HAP-1 (cell line): ENCODE data around the gene UGT1A8.
"Not testable (repeated sequence)": the region's sequence is repeated elsewhere in the genome, so short reads cannot be mapped to it uniquely, and the experiment has no call there.

Experiments
- DNase-seq, 2 experiments: peaks; one replicate each; pipeline ENCODE4 v3.0.0-alpha.2; 2016 to 2020; ENCODE audit warnings: low spot score in 2 of 2
- H3K27me3 ChIP-seq: fragments of 250-450 bp; sonication (Bioruptor Pico); 2 replicates; pipeline ENCODE4 v1.5.1; 2020; ENCODE audit warnings: low read depth, mild to moderate bottlenecking, moderate library complexity
- H3K36me3 ChIP-seq: fragments of 250-450 bp; sonication (Bioruptor Pico); replicated peaks from 2 replicates; pipeline ENCODE4 v1.5.1; 2020; ENCODE audit warnings: mild to moderate bottlenecking
- H3K4me1 ChIP-seq: fragments of 250-450 bp; sonication (Bioruptor Pico); 2 replicates; pipeline ENCODE4 v1.5.1; 2020; ENCODE audit warnings: mild to moderate bottlenecking
- H3K4me3 ChIP-seq: fragments of 250-450 bp; sonication (Bioruptor Pico); 2 replicates; pipeline ENCODE4 v1.5.1; 2020; ENCODE audit warnings: mild to moderate bottlenecking, moderate library complexity
- H3K9me3 ChIP-seq: fragments of 250-450 bp; sonication (Bioruptor Pico); 2 replicates; pipeline ENCODE4 v1.5.1; 2020; ENCODE audit warnings: mild to moderate bottlenecking, moderate library complexity
- in situ Hi-C: fragments of 300-500 bp; cut with MboI; formaldehyde crosslinking; loops from 3 replicates; pipeline ENCODE4 v1.14.3; 2020; ENCODE audit warnings: low sequenced_read_pairs, inconsistent platforms, mixed read lengths

UGT1A8 gene

DNA sequence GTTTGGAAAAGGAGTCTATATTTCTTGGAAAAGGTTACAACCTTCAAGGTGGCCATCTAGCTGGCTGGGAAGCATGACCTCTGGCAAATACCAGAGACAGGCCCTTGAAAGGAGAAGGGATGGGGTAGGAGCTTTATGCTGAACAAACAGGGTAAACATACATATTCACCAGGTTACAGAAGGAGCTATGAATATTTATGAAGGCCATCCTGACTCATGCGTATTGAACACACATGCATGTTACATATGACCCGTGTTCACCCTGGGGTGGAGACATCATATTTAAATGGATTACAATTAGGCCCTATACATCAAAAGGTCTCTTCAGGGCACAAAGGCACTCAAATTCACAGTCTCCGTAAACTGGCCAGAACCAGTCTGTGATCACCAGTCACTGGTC is 38.5 kb downstream of the UGT1A8 start:
- H3K4me1 ChIP-seq, H3K4me3 ChIP-seq, H3K9me3 ChIP-seq, H3K36me3 ChIP-seq, in situ Hi-C loops, H3K27me3 ChIP-seq, DNase-seq: not testable (repeated sequence)

DNA sequence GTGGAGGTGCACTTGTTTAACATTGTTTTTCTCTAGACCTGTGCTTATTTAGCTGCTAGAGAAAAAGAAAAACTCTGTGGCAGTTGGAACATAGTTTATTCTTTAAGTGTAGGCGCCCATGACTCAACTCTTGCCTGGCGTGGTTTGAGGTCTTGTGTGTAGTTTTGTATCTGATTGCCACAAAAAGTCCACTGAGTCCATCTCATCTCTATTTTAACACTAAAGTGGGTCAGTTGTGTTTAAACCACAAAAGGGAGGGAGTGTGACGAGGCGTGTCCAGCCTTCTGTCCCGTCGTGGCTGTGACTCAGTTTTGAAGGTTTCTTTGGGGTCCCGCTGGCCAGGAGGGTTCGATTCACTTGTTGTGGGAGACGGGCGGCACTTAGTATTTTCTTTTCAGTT is 39.0 kb downstream of the UGT1A8 start:
- H3K4me3 ChIP-seq = no peak overlapping the region
- in situ Hi-C loops = no loop called here
- H3K4me1 ChIP-seq = peaks cover 7% of the 10 kb centered on the region; the same call in 1 of the 2 replicates
- no peaks in the 10 kb centered on the region for H3K36me3 ChIP-seq
- no peak for DNase-seq
- no peaks in the 10 kb centered on the region for H3K9me3 ChIP-seq
- H3K27me3 ChIP-seq = no peaks in the 10 kb centered on the region

DNA sequence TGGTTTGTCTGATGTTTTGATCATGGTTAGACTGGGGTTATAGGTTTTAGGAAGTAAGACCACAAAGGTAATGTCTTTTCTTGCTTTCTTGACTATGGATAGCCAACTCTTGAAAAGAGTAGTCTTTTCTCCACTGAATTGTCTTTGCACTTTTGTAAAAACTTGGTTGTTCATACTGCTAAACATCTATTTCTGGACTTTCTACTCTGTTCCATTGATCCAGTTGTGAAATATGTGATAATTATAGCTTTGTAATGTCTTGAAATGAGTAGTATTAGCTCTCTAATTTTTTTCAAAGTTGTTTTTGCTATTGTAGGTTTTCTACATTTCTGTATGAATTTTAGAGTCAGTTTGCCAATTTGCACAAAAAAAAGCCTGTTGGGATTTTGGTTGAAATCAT is 41.2 kb downstream of the UGT1A8 start:
- DNase-seq = no peak
- Histone ChIP-seq H3K27me3 (no peaks in the 10 kb centered on the region), H3K4me1 (peaks cover 7% of the 10 kb centered on the region; the same call in 1 of the 2 replicates), H3K9me3 (0 out of 2 replicates have a peak, but pooled peaks cover 2% of the 10 kb centered on the region), H3K4me3 (no peak overlapping the region), H3K36me3 (no peaks in the 10 kb centered on the region)
- in situ Hi-C loops = no loop called here

DNA sequence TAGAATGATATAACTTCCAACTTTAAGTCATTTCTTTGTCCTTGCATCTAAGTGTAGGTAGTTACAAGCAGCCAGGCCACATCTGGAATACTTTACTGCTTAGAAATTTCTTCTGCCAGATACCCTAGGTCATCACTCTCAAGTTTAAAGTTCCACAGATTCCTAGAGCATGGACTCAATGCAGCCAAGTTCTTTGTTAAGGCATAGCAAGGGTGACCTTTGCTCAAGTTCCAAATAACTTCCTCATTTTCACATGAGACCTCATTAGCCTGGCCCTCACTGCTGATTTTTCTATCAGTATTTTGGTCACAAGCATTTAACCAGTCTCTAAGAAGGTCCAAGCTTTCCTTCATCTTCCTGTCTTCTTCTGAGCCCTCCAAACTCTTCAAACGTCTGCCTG is 46.5 kb downstream of the UGT1A8 start:
- Histone ChIP-seq H3K27me3 (no peaks in the 10 kb centered on the region), H3K4me1 (peaks cover 7% of the 10 kb centered on the region; the same call in 1 of the 2 replicates), H3K4me3 (no peak overlapping the region), H3K9me3 (0 out of 2 replicates have a peak, but pooled peaks cover 2% of the 10 kb centered on the region), H3K36me3 (no peaks in the 10 kb centered on the region)
- no peak for DNase-seq
- in situ Hi-C loops = no loop called here

DNA sequence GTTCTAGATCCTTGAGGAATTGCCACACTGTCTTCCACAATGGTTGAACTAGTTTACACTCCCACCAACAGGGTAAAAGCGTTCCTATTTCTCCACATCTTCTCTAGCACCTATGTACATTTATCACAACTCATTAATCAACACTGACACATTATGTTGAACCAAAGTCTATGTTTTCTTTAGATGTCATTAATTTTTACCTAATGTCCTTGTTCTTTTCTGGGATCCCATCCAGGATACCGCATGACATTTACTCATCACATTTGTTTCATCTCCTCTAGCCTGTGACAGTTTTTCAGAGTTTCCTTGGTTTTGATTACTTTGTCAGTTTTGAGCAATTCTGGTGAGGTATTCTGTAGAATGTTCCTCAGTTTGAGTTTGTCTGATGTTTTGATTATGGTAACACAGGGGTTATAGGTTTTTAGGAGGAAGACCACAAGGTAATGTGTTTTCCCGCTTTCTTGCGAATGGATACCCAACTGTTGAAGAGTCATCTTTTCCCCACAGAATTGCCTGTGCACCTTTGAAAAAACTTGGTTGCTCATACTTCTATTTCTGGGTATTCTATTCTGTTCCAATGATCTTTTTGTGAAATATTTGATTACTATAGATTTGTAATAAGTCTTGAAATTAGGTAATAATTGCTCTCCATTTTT is 51.3 kb downstream of the UGT1A8 start:
- Histone ChIP-seq H3K9me3 (no peaks in the 10 kb centered on the region), H3K4me1 (no peaks in the 10 kb centered on the region), H3K36me3 (no peaks in the 10 kb centered on the region), H3K27me3 (no peaks in the 10 kb centered on the region), H3K4me3 (no peak overlapping the region)
- in situ Hi-C loops = no loop called here
- DNase-seq = no peak

DNA sequence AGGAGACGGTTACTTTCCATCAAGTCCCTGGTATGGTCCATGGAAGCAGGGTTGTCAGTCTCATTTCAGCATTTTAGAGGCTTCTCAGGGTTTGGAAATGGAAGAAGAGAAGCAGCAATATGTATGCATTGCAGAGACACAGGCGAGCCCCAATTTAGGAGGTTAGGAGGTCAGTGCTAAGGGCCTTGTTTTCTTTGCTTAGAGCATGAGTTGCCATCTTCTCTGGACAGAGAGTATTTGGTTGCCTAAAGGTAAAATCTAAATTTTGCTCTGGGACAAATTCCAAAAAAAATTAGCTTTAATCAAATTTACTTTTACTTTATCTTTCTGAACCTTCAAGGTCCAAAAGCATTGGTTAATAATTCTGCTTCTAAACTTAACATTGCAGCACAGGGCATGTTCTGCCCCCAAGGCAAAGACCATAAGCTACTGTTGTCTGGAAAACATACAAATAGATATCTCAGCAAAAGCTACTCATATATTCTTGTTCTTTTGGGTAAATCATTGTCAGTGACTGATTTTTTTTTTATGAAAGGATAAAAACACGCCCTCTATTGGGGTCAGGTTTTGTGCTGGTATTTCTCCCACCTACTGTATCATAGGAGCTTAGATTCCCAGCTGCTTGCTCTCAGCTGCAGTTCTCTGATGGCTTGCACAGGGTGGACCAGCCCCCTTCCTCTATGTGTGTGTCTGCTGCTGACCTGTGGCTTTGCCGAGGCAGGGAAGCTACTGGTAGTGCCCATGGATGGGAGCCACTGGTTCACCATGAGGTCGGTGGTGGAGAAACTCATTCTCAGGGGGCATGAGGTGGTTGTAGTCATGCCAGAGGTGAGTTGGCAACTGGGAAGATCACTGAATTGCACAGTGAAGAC is 54.1 kb downstream of the UGT1A8 start, which contains the start of gene UGT1A9:
UGT1A9 (plus strand) TSS at position 609 of the 872 bp plus-strand sequence; CDS start at position 646, 37 bp downstream.
- DNase-seq = no peak

DNA sequence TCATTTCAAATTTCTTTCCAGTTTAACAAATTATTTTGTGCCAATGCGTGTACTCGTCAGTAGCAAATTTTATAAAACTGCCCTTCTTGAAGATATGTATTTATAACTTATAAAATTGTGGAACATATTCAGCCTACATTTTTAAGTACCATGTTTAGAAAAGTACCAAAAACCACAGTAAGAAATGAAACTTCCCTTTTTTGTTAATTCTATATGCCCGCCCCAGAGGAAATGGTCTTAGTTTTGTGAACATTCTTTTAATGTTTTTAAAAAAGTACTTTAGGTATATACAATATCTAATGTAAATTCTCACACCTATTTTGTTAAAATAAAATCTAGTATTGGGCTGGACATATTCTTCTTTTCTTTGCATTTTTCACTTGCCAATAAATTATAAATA is 55.5 kb downstream of the UGT1A8 start:
- DNase-seq = no peak
- no peak overlapping the region for H3K4me3 ChIP-seq
- in situ Hi-C loops = no loop called here
- no peaks in the 10 kb centered on the region for H3K9me3 ChIP-seq
- H3K27me3 ChIP-seq = no peaks in the 10 kb centered on the region
- no peaks in the 10 kb centered on the region for H3K36me3 ChIP-seq
- no peaks in the 10 kb centered on the region for H3K4me1 ChIP-seq

More for the DNA sequence above, 54.1 kb downstream of the UGT1A8 start, which contains the start of gene UGT1A9:
- in situ Hi-C loops = no loop called here
- no peak within 1 kb of the TSS for H3K4me3 ChIP-seq
- no peaks in the 10 kb centered on the region for H3K27me3 ChIP-seq
- no peaks in the 10 kb centered on the region for H3K4me1 ChIP-seq
- no peaks in the 10 kb centered on the region for H3K9me3 ChIP-seq
- H3K36me3 ChIP-seq = no peaks in the 10 kb centered on the region

DNA sequence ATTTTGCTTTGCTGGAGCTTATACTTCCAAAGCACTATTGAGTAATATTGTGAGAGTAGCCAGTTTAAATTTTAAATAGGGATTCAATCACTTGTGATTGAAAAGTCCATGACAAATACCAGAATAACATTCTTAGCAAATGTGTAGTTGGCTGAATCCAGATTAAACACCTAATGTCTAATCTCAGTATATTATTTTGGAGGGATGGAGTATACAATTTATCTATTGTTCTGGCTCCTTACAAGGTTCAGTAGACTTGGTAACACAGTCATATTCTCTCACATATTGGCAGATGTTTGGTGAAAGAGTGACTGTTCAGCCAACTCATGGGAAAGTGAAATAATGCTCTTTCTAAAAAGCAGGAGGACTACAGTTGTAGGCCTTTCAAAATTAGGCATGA is 56.5 kb downstream of the UGT1A8 start:
- H3K4me3 ChIP-seq = no peak overlapping the region
- H3K9me3 ChIP-seq = no peaks in the 10 kb centered on the region
- in situ Hi-C loops = no loop called here
- peaks cover 3% of the 10 kb centered on the region; the same call in 1 of the 2 replicates for H3K4me1 ChIP-seq
- DNase-seq = no peak
- no peaks in the 10 kb centered on the region for H3K27me3 ChIP-seq
- no peaks in the 10 kb centered on the region for H3K36me3 ChIP-seq

DNA sequence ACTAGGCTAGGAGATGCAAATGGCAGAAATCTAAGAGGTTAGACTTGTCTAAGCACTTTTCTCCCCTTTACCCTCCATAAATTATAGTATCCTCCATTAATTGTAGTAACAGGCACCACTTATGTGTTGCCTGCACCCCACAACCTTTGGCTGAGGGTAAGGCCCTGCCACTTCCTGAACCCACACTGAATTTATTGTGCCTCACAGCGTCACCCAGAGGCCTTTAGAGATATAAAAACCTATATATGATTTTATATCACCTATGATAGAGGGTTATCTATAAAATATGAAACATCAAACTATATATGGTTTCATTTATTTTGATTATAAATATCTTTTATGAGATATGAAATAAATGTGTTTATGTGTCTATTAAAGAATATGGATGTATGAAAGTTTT is 56.9 kb downstream of the UGT1A8 start:
- H3K4me3 ChIP-seq = no peak overlapping the region
- peaks cover 3% of the 10 kb centered on the region for H3K4me1 ChIP-seq
- H3K9me3 ChIP-seq = no peaks in the 10 kb centered on the region
- in situ Hi-C loops = no loop called here
- H3K36me3 ChIP-seq = no peaks in the 10 kb centered on the region
- no peak for DNase-seq
- H3K27me3 ChIP-seq = no peaks in the 10 kb centered on the region

DNA sequence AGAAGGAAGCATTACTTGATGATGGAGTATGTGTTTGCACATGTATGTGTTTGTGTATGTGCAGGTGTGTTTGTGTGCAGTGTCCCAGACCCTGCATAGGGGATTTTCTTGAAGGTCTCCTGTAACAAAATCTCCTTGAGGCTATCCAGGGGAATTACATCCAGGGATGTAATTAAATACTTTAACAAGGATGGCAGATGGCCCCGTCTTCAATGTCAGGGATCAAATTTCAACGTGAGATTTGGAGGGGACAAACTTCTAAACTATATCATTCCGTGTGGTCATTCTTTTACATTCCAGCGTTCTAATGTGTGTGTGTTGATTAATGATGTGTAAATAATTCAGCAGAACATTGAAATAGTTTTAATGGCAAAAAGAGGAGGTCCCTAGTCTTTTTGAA is 57.6 kb downstream of the UGT1A8 start:
- in situ Hi-C loops = no loop called here
- Histone ChIP-seq H3K9me3 (no peaks in the 10 kb centered on the region), H3K27me3 (no peaks in the 10 kb centered on the region), H3K4me3 (no peak overlapping the region), H3K4me1 (peaks cover 3% of the 10 kb centered on the region), H3K36me3 (no peaks in the 10 kb centered on the region)
- DNase-seq = no peak

DNA sequence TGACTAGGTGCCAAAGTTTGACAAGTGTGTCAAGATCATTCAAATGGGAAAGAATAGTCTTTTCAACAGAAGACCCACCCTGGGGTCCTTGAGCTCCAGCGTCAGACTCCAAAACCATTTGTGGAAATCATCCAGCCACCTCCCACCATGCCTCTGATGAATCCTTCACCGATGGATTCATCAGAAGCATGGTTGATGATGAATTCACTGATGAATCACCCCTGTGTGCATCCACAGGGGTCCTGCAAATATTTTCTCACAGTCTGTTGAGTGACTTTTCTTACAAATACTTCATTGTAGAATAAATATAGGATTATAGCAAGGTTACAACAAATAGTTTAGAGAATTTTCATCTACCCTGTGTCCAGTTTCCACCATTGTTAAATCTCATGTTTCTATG is 58.6 kb downstream of the UGT1A8 start:
- in situ Hi-C loops = no loop called here
- Histone ChIP-seq H3K4me3 (no peak overlapping the region), H3K4me1 (peaks cover 3% of the 10 kb centered on the region), H3K36me3 (no peaks in the 10 kb centered on the region), H3K27me3 (no peaks in the 10 kb centered on the region), H3K9me3 (no peaks in the 10 kb centered on the region)
- no peak for DNase-seq

DNA sequence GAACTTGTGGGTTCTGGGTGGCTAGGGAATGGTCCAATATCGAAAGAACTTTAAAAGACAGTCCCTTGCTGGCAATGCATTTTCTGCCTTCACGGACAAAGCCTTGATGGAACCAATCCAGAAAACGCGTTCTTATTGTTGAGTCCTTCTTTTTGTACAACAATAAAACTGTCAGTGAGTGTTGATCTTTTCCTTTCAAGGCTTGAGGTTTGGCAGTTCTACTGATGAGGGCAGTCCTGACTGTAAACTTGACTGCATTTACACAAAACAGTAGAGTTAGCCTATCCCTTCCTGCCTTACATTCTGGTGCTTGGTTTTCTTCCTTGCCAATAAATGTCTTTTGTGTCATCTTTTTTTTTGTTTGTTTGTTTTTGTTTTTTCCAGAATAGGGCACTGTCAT is 61.8 kb downstream of the UGT1A8 start:
- in situ Hi-C loops = no loop called here
- DNase-seq = peak; percentile 48 to 52
- Histone ChIP-seq H3K27me3 (no peaks in the 10 kb centered on the region), H3K36me3 (no peaks in the 10 kb centered on the region), H3K4me1 (peaks cover 3% of the 10 kb centered on the region), H3K9me3 (no peaks in the 10 kb centered on the region), H3K4me3 (no peak overlapping the region)

DNA sequence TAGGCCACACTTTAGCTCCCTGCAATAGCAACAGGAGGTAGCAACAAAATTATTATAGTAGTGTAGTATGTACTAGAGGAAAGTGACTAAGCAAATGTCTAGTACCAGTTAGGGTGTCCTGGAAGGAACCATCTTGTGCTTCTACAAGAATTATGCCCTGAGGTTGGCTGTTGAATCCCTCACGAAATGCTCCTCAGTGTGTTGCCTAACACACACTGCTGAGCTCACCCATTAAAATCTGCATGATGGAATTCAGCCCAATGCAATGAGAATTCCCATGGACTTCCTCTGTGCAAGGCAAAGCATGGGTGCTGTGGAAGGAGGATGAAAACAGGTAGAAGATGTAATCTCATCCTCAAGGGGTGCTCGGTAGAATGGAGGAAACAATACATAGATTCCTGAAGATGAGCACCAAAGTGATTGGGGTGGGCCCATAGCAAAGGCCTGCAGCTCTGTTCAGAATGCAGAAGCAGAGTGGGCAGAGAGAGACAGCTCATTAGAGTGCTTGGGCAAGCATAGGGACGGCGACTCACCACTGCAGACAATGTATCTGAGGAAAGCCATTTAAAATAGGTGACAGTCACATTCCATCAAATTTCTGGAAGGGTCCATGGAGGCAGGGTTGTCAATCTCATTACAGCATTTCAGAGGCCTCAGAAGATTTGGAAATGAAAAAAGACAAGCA is 63.1 kb downstream of the UGT1A8 start:
- H3K4me3 ChIP-seq = no peak overlapping the region
- no peaks in the 10 kb centered on the region for H3K9me3 ChIP-seq
- peaks cover 3% of the 10 kb centered on the region for H3K4me1 ChIP-seq
- in situ Hi-C loops = no loop called here
- H3K27me3 ChIP-seq = no peaks in the 10 kb centered on the region
- H3K36me3 ChIP-seq = no peaks in the 10 kb centered on the region
- DNase-seq = no peak
